Fibroblast of villous mesenchyme (primary cell): ENCODE results near the gene CDS1. TPM values are rescaled to one million over a fixed set of nuclear protein-coding genes. Genes with fewer than 3 reads are reported as not detected.
A peak's percentile ranks its signal among the peaks of the same experiment; 100 is the strongest.
"Not testable (repeated sequence)": the region's sequence is repeated elsewhere in the genome, so short reads cannot be mapped to it uniquely, and the experiment has no call there.

Source experiments
- DNase-seq: peaks from one replicate; pipeline ENCODE4 v3.0.0-alpha.2; 2010; ENCODE audit warnings: low read depth
- H3K4me3 ChIP-seq: 2 replicates; pipeline ENCODE4 v1.5.1; 2011; ENCODE audit warnings: low read depth, mild to moderate bottlenecking, low read length
- CTCF ChIP-seq: IDR thresholded peaks from 2 replicates; pipeline ENCODE4 v1.5.1; 2012; ENCODE audit warnings: low read depth, mild to moderate bottlenecking, low read length; ENCODE audit not compliant: insufficient read depth
- total RNA-seq: library from RNA; depleted of rRNA; stranded (reverse); fragments of >200 nt; gene quantifications from 2 replicates; pipeline ENCODE4 v1.2.3, GENCODE V29; 2012

Gene CDS1
- total RNA-seq, 1 donor = under 0.01 TPM

GRCh38 chr4:84678976-84679744 is 96.2 kb downstream of the CDS1 start:
- no peak overlapping the region for H3K4me3 ChIP-seq
- DNase-seq = no peak
- TF ChIP-seq CTCF = no peak

- TF ChIP-seq CTCF = no peak
- H3K4me3 ChIP-seq = no peak overlapping the region
- DNase-seq = no peak
These were observed 98.0 kb downstream of the CDS1 start for GRCh38 chr4:84680956-84681355.

- H3K4me3 ChIP-seq = no peak overlapping the region
- peak; percentile 21 for TF ChIP-seq CTCF
- peak; percentile 77 for DNase-seq
These were observed 98.8 kb downstream of the CDS1 start for GRCh38 chr4:84681486-84682274.

- not testable (repeated sequence) for DNase-seq, H3K4me3 ChIP-seq
These were observed 99.7 kb downstream of the CDS1 start for GRCh38 chr4:84682661-84683060.

- TF ChIP-seq CTCF = no peak
- DNase-seq = no peak
- H3K4me3 ChIP-seq = no peak overlapping the region
These were observed 100.3 kb downstream of the CDS1 start for GRCh38 chr4:84683064-84683850.

- no peak for TF ChIP-seq CTCF
- no peak for DNase-seq
- no peak overlapping the region for H3K4me3 ChIP-seq
These were observed 101.4 kb downstream of the CDS1 start for GRCh38 chr4:84684361-84684760.

- no peak overlapping the region for H3K4me3 ChIP-seq
- no peak for TF ChIP-seq CTCF
- DNase-seq = no peak
These were observed 102.2 kb downstream of the CDS1 start for GRCh38 chr4:84685105-84685504.
